HG02642 (cell line): Measurements from ENCODE around the gene PRRT3.
"Not testable (repeated sequence)": the region's sequence is repeated elsewhere in the genome, so short reads cannot be mapped to it uniquely, and the experiment has no call there.

Source experiments
- ATAC-seq: cut with Tn5 transposase; IDR thresholded peaks from one replicate; pipeline ENCODE4 v1.9.1; 2021; ENCODE audit warnings: mild to moderate bottlenecking; ENCODE audit not compliant: unreplicated experiment, poor library complexity

The PRRT3 gene

DNA sequence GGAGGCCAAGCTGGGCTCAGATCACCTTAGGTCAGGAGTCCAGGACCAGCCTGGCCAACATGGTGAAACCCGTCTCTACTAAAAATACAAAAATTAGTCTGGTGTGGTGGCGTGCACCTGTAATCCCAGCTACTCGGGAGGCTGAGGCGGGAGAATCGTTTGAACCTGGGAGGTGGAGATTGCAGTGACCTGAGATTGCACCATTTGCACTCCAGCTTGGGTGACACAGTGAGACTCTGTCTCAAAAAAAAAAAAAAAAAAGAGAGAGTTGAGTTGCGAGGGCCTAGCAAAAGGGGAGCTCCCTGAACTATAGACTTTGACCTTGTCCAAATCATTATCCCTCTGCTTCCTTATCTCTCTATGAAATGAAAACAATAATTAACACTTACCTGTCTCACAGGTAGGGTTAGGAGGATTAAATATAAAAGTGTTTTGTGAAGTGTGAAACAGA lies 51.2 kb downstream of the PRRT3 start:
- not testable (repeated sequence) for ATAC-seq

DNA sequence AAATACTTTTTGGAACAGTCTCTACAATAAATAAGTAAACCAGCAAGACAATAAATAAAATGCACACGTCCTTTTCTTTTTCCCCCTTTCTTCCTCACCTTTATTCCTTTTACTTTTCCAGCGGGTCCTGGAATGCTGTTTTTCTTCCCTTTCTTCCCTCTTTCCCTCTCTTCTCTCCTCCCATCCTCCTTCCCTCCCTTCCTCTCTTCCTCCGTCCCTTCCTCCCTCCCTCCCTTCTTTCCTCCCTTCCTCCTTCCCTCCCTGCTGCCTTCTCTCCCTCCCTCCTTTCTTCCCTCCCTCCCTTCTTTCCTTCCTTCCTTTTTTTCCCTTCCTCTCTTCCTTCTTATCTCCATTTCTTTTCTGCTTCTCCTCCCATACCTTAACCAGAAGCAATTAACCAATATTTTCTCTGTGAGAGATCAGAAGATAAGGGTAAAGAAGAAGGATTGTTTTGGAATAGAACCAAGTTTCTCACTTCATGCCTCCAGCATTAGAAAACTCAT lies 52.9 kb downstream of the PRRT3 start:
- ATAC-seq, result no peak

GRCh38 chr3:9898467-9899241 lies 53.6 kb downstream of the PRRT3 start:
- ATAC-seq, result no peak

- peak; percentile 58 for ATAC-seq
These were observed 54.5 kb downstream of the PRRT3 start for GRCh38 chr3:9897408-9898372.

DNA sequence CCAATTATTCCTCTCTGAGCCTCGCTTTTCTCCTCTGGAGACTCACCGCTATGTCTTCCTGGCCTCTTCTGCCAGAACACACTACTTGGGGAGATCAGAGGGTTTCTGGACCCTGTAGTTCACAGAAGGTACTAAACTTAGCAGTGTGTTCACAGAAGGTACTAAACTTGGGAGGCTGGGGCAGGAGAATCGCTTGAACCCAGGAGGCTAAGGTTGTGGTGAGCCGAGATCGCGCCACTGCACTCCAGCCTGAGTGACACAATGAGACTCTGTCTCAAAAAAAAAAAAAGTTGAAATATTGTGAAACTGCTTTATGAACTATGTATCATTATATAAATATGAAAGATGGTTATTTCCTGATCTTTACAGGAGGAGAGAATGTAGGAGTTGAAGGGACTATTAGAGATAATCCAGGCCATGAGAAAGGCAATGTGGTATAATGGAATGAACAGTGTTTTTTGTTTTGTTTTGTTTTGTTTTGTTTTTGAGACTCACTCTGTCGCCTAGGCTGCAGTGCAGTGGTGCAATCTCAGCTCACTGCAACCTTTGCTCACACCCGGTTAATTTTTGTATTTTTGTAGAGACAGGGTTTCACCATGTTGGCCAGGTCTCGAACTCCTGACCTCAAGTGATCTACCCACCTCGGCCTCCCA lies 55.3 kb downstream of the PRRT3 start:
- ATAC-seq, result not testable (repeated sequence)

DNA sequence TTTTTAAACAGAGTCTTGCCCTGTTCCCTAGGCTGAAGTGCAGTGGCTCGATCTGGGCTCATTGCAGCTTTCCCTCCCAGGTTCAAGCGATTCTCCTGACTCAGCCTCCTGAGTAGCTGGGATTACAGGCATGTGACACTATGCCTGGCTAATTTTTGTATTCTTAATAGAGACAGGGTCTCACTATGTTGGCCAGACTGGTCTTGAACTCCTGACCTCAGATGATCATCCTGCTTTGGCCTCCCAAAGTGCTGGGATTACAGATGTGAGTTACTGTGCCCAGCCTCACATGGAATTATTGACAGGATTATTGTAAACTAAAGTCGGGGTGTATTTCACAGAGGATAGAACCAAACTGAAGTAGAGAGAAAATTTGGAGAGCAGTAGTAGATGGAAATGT lies 56.5 kb downstream of the PRRT3 start:
- ATAC-seq, result not testable (repeated sequence)
